GM12801 (cell line): Measurements from ENCODE around the gene AANAT.

Experiments used
- CTCF ChIP-seq: IDR thresholded peaks from one replicate; pipeline ENCODE4 v1.5.1; 2011; ENCODE audit warnings: control low read depth; ENCODE audit not compliant: insufficient read length; ENCODE audit errors: extremely low read depth

The AANAT gene

GRCh38 chr17:76435751-76436150 lies 31.7 kb upstream of the AANAT start:
- no peak for TF ChIP-seq CTCF

- TF ChIP-seq CTCF, result no peak
These were observed 29.7 kb upstream of the AANAT start for GRCh38 chr17:76437467-76438402.

- no peak for TF ChIP-seq CTCF
These were observed 28.5 kb upstream of the AANAT start for GRCh38 chr17:76438906-76439305.

- TF ChIP-seq CTCF, result no peak
These were observed 28.0 kb upstream of the AANAT start for GRCh38 chr17:76439314-76439928.

- no peak for TF ChIP-seq CTCF
These were observed 26.5 kb upstream of the AANAT start for GRCh38 chr17:76440751-76441362.

GRCh38 chr17:76441686-76442340 lies 25.6 kb upstream of the AANAT start:
- no peak for TF ChIP-seq CTCF
